ENCODE results near the gene CROCC2.

CROCC2 gene

DNA sequence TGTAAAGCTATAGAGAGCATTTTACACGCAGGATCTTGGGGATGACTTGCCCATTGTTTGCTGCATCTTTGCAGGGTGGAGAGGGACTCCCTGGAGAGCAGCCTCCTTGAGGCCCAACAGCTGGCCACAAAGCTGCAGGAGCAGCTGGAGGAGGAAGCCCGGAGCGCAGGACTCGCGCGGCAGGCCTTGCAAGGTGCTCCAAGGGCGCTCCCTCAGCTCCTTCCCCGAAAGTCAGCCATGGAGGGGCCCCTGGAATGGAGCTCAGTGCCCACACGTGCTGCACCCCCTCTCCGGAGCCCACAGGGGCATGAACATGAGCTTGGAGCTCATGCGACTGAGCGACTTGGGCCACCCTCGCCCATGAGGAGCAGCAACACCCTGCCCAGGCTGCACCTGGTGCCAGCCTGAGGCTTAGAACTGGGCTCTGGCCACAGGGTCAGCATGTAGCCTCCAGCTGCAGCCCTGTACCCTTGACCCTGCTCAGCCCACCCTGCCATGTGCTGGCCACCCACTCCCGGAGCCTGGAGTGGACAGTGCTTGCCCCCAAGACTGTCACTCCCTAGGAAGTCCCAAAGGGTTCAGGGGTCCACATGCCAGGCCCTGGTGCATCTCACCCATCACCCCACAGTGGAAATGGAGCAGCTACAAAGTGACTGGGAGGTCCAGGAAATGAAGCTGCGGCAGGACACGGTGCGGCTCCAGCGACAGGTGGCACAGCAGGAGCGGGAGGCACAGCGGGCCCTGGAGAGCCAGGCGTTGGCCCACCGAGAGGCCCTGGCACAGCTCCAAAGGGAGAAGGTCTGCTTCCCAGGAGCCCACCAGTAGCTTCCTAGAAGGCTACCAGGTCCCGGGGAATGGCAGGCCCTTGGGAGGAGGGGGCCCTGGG lies 43.0 kb downstream of the CROCC2 start:
- TF ChIP-seq, protein P1, sequence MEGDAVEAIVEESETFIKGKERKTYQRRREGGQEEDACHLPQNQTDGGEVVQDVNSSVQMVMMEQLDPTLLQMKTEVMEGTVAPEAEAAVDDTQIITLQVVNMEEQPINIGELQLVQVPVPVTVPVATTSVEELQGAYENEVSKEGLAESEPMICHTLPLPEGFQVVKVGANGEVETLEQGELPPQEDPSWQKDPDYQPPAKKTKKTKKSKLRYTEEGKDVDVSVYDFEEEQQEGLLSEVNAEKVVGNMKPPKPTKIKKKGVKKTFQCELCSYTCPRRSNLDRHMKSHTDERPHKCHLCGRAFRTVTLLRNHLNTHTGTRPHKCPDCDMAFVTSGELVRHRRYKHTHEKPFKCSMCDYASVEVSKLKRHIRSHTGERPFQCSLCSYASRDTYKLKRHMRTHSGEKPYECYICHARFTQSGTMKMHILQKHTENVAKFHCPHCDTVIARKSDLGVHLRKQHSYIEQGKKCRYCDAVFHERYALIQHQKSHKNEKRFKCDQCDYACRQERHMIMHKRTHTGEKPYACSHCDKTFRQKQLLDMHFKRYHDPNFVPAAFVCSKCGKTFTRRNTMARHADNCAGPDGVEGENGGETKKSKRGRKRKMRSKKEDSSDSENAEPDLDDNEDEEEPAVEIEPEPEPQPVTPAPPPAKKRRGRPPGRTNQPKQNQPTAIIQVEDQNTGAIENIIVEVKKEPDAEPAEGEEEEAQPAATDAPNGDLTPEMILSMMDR (IDR thresholded peaks at IDR 0.05), result no peak

DNA sequence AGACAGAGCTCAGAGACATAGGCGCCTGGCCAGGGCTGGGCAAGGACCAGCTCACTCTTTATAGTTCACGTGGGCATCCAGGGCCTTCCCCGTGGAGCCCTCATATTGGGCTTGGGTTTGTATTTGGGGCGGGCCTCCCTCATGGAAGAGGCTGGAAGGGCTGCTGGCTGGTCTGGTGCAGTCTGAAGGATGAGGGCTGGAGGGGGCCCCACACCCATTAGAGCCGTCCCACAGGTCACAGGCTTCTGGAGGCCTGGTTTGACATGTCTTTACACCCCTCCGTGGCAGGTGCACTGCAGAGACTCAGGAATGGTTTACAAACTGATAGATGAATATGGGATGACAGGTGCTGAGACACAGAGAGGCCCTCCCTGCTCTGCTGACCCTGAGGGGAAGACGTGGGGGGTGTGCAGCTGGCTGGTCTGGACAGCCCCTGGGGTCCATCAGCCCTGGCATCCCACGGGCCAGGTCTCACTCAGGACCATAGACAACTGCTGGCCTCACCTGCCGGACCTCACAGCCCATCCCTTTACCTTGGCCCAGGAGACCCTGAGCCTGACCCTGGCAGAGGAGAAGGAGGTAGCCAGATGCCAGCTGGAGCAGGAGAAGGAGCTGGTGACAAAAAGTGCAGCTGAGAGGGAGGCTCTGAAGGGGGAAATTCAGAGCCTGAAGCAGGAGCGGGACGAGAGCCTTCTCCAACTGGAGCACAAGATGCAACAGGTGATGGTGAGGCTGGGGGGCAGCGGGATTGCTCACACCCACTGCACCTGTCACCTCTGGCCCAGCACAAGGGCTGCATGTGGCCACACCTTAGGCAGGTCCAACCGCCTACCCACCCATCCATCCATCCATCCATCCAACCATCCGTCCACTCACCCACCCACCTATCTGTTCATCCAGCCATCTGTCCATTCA lies 43.9 kb downstream of the CROCC2 start:
- TF ChIP-seq, protein P1 (IDR thresholded peaks at IDR 0.05), result no peak

DNA sequence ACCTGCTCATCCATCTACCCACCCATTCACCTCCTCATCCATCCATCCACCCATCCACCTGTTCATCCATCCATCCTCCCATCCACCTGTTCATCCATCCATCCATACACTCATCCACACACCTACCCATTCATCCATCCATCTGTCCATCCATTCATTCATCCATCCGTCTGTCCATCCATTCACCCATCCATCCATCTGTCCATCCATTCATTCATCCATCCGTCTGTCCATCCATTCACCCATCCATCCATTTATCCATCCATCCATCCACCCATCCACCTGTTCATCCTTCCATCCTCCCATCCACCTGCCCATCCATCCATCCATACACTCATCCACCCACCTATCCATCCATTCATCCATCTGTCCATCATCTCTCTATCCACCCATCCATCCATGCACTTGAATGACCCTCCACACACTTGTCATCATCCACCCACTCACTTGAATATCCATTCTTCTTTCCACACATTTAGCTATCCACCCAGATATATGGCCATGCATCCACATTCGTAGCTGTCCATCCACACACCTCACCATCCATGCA lies 45.0 kb downstream of the CROCC2 start:
- TF ChIP-seq, protein P1 (IDR thresholded peaks at IDR 0.05), result no peak

DNA sequence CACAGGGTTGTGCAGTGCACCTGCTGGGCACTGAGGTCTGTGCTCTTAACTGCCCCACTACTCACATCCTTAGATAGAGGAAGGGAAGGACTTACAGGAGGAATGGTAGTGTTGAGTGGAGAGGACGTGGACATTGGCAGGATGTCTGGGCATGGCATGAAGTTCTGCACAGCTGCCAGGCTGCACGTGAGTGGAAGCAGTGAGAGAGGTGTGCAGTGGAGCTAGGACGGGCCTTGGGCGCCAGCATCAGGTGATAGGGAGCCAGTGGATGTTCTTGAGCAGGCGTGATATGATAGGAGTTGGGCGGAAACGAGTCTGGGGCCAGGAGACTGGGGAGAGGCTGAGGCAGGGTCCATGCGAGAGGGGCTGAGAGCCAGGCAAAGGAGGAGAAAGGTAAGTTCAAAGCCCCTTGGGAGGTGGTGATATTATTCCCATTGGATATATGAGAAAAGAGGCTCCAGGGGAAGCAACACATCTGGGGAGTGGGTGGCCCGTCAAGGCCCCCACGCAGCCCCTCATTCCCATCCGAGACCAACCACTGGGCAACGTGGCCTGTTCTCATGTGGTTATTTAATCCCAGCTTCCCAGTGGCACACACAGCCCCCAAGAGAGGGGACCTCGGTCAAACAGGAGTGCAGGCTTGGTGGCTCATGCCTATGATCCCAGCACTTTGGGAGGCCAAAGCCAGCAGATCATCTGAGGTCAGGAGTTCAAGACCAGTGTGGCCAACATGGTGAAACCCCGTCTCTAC lies 46.5 kb downstream of the CROCC2 start:
- TF ChIP-seq, protein P1 (IDR thresholded peaks at IDR 0.05), result no peak

DNA sequence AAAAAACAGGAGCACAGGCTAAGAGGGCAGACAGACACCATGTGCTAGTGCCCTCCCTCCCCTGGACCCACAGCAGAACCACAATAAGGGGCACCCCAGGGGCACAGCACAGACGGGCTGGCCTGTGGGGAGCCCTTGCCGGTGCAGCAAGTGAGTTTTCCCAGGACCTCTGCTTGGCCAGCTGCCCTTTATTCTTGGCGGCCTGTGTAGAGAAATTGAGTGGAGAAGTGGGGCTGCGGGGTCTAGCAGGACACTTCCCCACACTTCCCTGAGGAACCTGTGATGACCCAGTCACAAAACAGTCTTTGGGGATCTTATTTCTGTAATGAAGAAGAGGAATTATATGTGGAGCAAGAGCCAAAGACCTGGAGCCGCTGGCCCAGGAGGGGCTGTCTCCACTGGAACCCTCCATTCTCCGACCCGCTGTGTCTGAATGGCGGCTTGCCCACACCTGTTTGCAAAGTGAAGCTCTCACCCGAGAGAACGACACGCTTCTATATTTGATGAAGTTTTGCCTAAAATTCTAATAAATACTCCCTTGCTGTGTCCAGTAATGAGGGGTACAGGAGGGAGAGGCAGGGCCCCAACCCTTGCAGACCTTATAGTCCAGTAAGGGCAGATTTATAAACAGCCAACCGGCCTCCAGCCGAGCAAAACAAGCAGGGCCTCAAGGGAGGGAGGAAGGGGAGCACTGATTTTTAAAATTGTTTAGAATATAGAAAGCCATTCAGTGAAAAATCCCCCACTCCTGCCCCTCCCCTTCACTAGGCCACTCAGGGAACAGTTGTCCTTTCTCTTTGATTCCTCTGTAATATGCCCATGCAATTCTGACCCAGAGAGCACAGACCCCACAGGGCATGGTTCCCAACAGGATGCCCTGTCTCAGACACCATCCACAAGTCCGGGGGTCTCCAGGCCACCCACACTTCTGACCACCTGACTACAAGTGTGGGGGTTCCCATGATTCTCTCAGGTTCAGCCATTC lies 47.6 kb downstream of the CROCC2 start:
- TF ChIP-seq, protein P1 (IDR thresholded peaks at IDR 0.05), result no peak

DNA sequence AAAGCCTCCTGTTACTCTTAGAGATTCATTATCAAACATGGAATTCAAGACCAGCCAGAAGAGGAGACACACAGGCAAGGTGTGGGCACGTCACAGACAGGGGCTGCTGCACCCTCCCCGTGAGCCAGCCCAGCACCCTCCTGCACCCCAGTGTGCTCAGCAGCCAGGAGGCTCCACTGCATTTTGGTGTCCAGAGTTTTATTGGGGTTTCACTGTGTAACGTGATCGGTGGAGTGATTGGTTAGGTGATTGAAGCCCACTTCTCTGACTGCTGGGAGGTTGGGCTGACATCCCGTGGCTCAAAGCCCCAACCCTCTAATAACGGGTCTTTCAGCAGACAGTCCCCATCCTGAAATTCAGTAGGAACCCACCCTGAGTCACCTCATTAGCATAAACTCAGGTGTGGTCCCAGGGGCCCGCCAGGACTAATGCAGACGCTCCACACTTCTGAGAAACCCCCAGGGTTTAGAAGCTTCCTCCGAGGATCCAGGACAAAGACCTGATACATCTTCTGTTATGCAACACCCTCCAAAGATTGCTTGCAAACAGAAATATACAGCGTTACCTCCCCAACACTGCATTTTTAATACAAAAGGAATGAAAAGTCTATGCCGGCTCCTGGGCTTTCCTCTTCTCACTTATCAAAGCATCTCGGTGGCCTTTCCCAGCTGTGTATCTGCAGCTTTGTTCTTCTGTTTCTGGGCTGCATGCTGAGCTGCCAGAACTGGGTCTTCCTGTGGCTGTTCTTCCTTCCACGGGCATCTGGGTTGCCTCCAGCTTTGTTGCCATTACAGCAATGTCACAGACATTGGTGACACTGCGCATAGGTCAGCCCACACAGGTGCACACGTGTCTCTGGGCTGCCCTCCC lies 48.5 kb downstream of the CROCC2 start:
- TF ChIP-seq, protein P1 (IDR thresholded peaks at IDR 0.05), result no peak

Data from LNCAP (cell line).